Suppressor macrophage treated with lipopolysaccharide for 1 hour (primary cell): ENCODE measurements around the gene SEPHS2.
"Not testable (repeated sequence)": the region's sequence is repeated elsewhere in the genome, so short reads cannot be mapped to it uniquely, and the experiment has no call there.

ENCODE experiments used
- DNase-seq, 3 donors: peaks; one replicate each; pipeline ENCODE4 v3.0.0-alpha.2; 2020 to 2022

The SEPHS2 gene

GRCh38 chr16:30397776-30398660, 47.7 kb downstream of the SEPHS2 start:
- no peak for DNase-seq

GRCh38 chr16:30397056-30397455, 48.6 kb downstream of the SEPHS2 start:
- DNase-seq = no peak

- not testable (repeated sequence) for DNase-seq
These were observed 49.0 kb downstream of the SEPHS2 start for GRCh38 chr16:30396627-30397026.

GRCh38 chr16:30395992-30396585, 49.6 kb downstream of the SEPHS2 start:
- no peak for DNase-seq

GRCh38 chr16:30395155-30395991, 50.3 kb downstream of the SEPHS2 start, which contains the start of gene ZNF48:
Gene ZNF48 (plus strand): TSS chr16:30395420. CDS start chr16:30395795, 375 bp downstream.
- DNase-seq = peak; percentile 66 to 87 (median 77)

GRCh38 chr16:30394592-30395154, 51.0 kb downstream of the SEPHS2 start:
- no peak for DNase-seq
